ENCODE data around the gene CLDN6.

Gene CLDN6

DNA sequence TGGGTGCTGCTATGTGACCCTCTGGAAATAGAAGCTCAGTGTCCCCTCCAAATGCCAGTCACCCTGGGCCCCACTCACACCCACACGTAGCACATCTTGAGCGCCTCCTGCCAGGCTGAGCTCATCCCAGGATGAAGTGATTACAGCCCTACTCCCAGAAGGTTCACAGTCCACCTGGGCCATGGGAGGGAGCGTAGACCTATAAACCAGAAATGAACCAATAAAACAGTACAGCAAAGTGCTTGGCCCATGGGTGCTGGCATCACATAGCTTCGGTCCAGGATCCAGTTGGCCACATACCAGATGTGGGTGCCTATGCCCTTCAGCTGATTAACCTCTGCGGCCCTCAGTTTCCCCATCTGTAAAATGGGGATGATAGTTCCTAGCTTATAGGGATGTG is 20.9 kb upstream of the CLDN6 start:
- TF ChIP-seq, protein P1, sequence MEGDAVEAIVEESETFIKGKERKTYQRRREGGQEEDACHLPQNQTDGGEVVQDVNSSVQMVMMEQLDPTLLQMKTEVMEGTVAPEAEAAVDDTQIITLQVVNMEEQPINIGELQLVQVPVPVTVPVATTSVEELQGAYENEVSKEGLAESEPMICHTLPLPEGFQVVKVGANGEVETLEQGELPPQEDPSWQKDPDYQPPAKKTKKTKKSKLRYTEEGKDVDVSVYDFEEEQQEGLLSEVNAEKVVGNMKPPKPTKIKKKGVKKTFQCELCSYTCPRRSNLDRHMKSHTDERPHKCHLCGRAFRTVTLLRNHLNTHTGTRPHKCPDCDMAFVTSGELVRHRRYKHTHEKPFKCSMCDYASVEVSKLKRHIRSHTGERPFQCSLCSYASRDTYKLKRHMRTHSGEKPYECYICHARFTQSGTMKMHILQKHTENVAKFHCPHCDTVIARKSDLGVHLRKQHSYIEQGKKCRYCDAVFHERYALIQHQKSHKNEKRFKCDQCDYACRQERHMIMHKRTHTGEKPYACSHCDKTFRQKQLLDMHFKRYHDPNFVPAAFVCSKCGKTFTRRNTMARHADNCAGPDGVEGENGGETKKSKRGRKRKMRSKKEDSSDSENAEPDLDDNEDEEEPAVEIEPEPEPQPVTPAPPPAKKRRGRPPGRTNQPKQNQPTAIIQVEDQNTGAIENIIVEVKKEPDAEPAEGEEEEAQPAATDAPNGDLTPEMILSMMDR (IDR thresholded peaks at IDR 0.05; ENCODE audit: insufficient read depth, low read depth, low read length, missing control alignments), result no peak
- DNase-seq (ENCODE audit: low read depth), result no peak
- H3K4me3 ChIP-seq (ENCODE audit: low read depth, low read length), result no peak overlapping the region

DNA sequence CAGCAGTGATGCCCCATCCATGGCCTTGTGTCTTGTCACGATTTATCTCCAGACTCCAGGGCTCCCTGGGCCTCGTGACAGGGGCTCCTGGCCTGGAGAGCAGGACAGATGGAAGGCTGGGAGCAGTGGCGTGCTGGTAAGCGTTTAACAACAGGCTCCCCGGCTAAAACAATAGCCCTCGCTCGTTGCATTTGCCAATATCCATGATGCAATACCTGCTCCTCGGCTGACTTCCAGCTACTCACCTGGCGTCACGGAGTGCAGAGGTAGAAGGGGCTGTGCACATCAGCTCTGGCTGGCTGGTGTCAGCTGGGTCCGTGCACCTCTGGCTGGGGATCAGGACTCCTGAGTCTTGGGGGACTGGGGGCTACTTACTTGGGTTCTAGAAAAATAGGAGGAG is 20.3 kb upstream of the CLDN6 start:
- DNase-seq (ENCODE audit: low read depth), result no peak
- no peak overlapping the region for H3K4me3 ChIP-seq (ENCODE audit: low read depth, low read length)
- TF ChIP-seq, protein P1 (IDR thresholded peaks at IDR 0.05; ENCODE audit: insufficient read depth, low read depth, low read length, missing control alignments), result no peak

GRCh38 chr16:3036726-3037315 is 18.8 kb upstream of the CLDN6 start, which contains the start of gene BICDL2:
Gene BICDL2 (minus strand): TSS chr16:3036944. CDS start chr16:3035496, 1,448 bp downstream.
- no peak within 1 kb of the TSS for H3K4me3 ChIP-seq (ENCODE audit: low read depth, low read length)
- TF ChIP-seq, protein P1 (IDR thresholded peaks at IDR 0.05; ENCODE audit: insufficient read depth, low read depth, low read length, missing control alignments), result no peak
- no peak for DNase-seq (ENCODE audit: low read depth)

DNA sequence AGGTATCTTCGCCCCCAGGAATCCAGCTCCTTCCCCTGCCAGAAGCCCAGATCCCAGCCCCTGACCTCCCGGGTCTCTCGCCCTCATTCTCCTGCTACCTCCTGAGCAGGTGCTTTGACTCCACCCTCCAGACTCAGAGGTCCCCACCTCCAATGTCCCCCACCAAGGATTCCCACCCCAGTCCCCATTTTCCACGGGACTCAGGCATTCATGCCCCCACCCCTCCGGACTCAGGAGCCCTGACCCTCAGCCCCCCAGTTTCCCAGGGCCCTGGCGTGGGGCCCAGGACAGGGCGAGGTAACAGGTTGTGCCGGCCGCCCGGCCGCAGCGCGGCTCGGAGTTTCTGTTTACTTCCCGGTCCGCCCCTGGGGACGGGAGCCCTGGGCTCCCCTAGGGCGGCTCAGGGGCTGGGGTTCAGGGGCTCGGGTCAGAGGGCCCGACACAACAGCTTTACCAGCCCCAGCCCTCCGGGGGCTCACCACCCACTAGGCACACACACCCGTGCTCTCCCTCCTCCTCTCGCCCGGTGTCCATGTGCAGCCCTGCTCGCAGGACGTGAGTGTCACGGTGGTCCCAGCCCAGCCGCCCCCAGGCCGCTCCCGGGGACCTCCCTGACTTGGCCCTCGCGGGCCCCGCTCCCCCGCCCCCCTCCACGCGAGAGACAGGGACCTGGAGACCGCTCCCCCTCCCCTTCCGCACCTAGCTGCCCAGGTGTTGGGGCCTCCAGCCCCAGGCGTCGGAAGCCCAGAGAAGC is 18.2 kb upstream of the CLDN6 start:
- no peak overlapping the region for H3K4me3 ChIP-seq (ENCODE audit: low read depth, low read length)
- TF ChIP-seq, protein P1 (IDR thresholded peaks at IDR 0.05; ENCODE audit: insufficient read depth, low read depth, low read length, missing control alignments), result no peak
- no peak for DNase-seq (ENCODE audit: low read depth)

GRCh38 chr16:3035289-3035971 is 17.4 kb upstream of the CLDN6 start:
- H3K4me3 ChIP-seq (ENCODE audit: low read depth, low read length), result no peak overlapping the region
- no peak for DNase-seq (ENCODE audit: low read depth)
- TF ChIP-seq, protein P1 (IDR thresholded peaks at IDR 0.05; ENCODE audit: insufficient read depth, low read depth, low read length, missing control alignments), result no peak

DNA sequence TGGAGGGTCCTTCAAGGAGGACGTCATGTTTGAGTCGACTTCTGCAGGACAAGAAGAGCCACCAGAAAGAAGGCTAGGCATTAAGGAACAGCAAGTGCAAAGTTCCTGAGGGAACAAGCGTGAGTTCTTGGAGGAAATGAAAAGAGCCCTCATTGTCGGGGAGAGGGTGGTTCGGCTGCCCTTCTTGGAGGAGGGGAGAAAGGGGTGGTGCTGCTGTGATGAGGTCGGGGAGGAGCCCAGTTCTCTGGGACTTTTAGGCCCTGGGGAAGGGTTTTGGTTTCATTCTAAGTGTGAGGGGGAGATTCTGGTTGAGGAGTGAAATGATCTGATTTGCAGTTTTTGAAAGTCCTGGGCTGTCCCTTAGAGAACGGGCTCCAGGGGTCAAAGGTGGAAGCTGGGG is 14.6 kb upstream of the CLDN6 start:
- TF ChIP-seq, protein P1 (IDR thresholded peaks at IDR 0.05; ENCODE audit: insufficient read depth, low read depth, low read length, missing control alignments), result no peak
- no peak overlapping the region for H3K4me3 ChIP-seq (ENCODE audit: low read depth, low read length)
- DNase-seq (ENCODE audit: low read depth), result peak; percentile 62
